Measurements from ENCODE around the gene RASSF4.
A peak's percentile ranks its signal among the peaks of the same experiment; 100 is the strongest.

RASSF4 gene

DNA sequence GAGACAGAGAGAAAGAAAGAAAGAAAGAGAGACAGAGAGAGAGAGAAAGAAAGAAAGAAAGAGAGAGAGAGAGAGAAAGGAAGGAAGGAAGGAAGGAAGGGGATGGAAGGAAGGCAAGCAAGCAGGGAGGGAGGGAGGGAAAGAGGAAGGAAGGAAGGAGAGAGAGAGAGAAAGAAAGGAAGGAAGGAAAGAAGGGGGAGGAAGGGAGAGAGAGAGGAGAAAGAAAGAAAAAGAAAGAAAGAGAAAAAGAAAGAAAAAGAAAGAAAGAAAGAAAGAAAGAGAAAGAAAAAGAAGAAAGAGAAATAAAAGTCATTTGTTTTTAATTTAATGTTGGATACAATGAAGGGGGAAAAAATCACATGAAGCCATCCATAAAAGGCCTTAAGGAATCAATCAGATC is 4.6 kb upstream of the RASSF4 start:
- no peak for DNase-seq (ENCODE audit: low read depth)
- TF ChIP-seq CTCF (IDR thresholded peaks at IDR 0.05; ENCODE audit: low read length, missing control alignments): no peak
- no peak overlapping the region for H3K4me3 ChIP-seq (replicated peaks; ENCODE audit: low read depth, low read length)

DNA sequence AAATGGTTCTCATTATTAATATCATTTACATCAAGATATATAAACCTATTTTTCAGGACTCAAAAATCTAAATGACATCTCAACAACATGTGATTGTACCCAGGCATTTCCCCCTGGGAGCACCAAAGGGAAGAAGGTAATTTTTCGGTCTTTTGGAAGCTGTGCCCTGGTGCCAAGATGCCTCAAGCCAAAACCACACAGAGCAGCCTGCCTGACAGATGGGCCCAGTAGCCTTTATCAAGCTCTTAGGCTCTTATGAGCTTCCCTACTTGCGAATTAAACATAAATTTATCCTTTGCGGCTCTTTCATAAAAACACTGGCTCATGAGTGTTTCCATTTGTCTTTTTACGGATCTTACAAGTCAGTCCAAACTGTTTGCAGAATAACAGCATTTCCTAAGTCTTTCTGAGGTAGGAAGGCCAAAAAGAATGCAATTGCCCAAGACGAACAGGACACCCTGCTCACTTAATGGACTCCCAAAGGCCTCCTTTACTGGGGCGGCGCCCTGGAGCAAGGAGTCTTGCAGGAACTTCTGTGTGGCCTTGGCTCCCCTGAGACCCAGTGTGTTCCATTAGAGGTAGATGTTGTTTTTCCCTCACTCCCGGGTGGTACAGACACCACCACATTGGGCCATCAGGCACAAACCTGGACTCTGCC is 4.1 kb upstream of the RASSF4 start:
- no peak overlapping the region for H3K4me3 ChIP-seq (replicated peaks; ENCODE audit: low read depth, low read length)
- DNase-seq (ENCODE audit: low read depth): no peak
- TF ChIP-seq CTCF (IDR thresholded peaks at IDR 0.05; ENCODE audit: low read length, missing control alignments): no peak

DNA sequence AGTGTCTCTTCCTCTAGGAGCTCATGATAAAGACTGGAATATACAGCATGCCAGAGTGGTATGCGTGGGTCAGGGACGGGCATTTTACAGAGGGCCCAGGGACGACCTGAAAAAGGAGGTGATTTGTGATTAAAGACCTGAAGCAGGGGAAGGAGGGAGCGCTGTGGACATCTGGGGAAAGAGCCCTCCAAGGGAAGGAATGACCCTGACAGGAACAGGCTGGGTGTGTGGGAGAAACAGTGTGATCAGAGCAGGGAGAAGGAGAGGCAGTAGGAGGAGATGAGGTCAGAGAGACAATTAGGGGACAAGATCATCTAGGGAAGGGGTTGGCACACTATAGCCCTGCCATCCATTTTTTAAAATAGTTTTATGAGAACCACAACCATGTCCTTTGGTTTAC is 3.4 kb upstream of the RASSF4 start:
- no peak overlapping the region for H3K4me3 ChIP-seq (replicated peaks; ENCODE audit: low read depth, low read length)
- no peak for DNase-seq (ENCODE audit: low read depth)
- no peak for TF ChIP-seq CTCF (IDR thresholded peaks at IDR 0.05; ENCODE audit: low read length, missing control alignments)

- TF ChIP-seq CTCF (IDR thresholded peaks at IDR 0.05; ENCODE audit: low read length, missing control alignments): no peak
- no peak overlapping the region for H3K4me3 ChIP-seq (replicated peaks; ENCODE audit: low read depth, low read length)
- DNase-seq (ENCODE audit: low read depth): no peak
These were observed 2.6 kb upstream of the RASSF4 start for GRCh38 chr10:44956717-44957706.

DNA sequence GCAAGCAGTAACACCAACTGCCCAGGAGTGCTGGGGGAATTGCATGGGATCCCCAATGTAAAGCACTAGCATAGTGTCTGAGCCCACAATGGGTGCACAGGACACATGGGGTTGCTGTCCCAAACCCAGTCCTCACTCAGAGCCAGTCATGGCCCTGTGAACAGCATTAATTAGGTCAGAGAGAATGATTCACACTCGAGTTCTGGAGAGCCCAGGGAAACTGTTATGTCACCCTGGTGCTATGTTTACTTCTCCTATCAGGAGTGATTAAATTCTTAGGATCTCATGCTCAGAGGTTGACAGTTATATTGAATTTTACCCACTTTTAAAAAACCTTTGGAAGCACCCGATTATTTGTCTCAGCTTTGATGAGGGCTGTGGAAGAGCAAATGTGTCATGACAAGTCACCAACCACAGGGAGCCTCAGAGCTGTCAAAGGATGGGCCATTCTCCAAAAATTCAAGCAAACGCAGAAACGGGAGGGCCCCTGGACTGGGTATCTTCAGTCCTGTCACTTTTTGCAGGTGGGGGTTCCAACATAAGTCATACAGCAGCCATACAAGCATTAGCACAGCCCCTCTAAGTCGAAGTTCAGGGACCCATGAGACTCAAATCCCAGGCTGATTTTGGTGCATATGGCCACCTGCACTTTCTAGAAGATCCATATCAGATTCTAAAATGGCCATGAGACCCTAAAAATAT is 1.3 kb upstream of the RASSF4 start:
- peak overlapping the region; percentile 81 for H3K4me3 ChIP-seq (replicated peaks; ENCODE audit: low read depth, low read length)
- peak; percentile 49 for DNase-seq (ENCODE audit: low read depth)
- no peak for TF ChIP-seq CTCF (IDR thresholded peaks at IDR 0.05; ENCODE audit: low read length, missing control alignments)

DNA sequence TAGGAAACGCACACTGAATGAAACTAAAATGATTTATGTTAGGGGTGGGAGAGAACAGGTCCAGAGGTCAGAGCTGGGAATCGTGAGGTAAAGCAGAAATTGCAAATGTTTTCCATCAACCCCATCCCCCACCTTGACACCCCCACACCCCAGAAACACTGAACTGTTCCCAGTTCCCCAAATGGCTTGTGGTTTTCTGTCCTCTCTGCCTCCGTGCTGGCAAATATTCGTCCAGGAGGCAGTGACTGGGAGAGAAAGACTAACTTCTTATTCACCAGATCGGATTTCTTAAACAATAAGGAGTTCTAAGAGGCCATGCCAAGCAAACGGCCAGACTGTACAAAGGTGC is 730 bp upstream of the RASSF4 start:
- DNase-seq (ENCODE audit: low read depth): no peak
- TF ChIP-seq CTCF (IDR thresholded peaks at IDR 0.05; ENCODE audit: low read length, missing control alignments): no peak
- H3K4me3 ChIP-seq (replicated peaks; ENCODE audit: low read depth, low read length): peak overlapping the region; percentile 81

Data from fibroblast of pulmonary artery (primary cell).